Measurements from ENCODE around the gene SNAP91. TPM values are rescaled to one million over a fixed set of nuclear protein-coding genes. Genes with fewer than 3 reads are reported as not detected.

Gene SNAP91
- polyA plus RNA-seq, 1 donor from 2014 or later = 88.6 TPM

DNA sequence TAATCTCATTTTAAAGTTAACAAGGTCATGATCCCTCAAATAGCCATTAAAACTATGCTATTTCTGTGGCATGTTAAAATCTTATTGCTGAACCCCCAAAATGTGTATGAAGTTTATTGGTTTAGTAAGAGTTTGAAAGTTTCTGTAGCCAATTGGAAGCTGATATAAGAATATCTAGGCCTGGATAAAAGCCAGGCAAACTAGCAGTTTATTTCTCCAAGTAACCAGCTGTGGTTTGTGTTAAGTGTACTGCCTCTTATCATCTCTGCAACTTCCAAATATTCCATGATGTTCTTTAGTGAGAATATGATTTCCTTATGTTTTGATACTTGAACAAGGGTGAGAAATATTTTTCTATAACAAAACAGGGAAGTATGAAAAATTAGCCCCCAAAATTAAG lies 119.8 kb downstream of the SNAP91 start:
- Histone ChIP-seq H2AFZ (ENCODE audit: low read depth, low read length) (no peak overlapping the region), H3K4me3 (ENCODE audit: low read length) (no peak overlapping the region), H3K27me3 (ENCODE audit: insufficient read depth, low read depth, low read length) (no peaks in the 10 kb centered on the region), H3K9me3 (ENCODE audit: low read length) (no peaks in the 10 kb centered on the region), H3F3A (ENCODE audit: insufficient read depth, low read length, poor library complexity, severe bottlenecking) (no peaks in the 10 kb centered on the region), H3K4me2 (ENCODE audit: low read length) (no peak overlapping the region), H3K36me3 (ENCODE audit: insufficient read depth, low read length) (peaks cover 16% of the 10 kb centered on the region), H3K27ac (ENCODE audit: low read length) (no peak overlapping the region), H3K9me2 (ENCODE audit: insufficient read depth, low read length) (no peaks in the 10 kb centered on the region), H4K20me1 (ENCODE audit: insufficient read depth) (no peaks in the 10 kb centered on the region), H3K79me2 (replicated peaks; ENCODE audit: insufficient read depth, low read length) (no peaks in the 10 kb centered on the region), H3K9ac (ENCODE audit: low read length) (no peak overlapping the region)
- no peak for TF ChIP-seq EP300 (conservative IDR thresholded peaks at IDR 0.05; ENCODE audit: poor library complexity, severe bottlenecking)
- TF ChIP-seq TAF1 (IDR thresholded peaks at IDR 0.05; ENCODE audit: low read depth) = no peak
- TF ChIP-seq SMC3 (conservative IDR thresholded peaks at IDR 0.05; ENCODE audit: poor library complexity) = no peak
- TF ChIP-seq, protein P1, sequence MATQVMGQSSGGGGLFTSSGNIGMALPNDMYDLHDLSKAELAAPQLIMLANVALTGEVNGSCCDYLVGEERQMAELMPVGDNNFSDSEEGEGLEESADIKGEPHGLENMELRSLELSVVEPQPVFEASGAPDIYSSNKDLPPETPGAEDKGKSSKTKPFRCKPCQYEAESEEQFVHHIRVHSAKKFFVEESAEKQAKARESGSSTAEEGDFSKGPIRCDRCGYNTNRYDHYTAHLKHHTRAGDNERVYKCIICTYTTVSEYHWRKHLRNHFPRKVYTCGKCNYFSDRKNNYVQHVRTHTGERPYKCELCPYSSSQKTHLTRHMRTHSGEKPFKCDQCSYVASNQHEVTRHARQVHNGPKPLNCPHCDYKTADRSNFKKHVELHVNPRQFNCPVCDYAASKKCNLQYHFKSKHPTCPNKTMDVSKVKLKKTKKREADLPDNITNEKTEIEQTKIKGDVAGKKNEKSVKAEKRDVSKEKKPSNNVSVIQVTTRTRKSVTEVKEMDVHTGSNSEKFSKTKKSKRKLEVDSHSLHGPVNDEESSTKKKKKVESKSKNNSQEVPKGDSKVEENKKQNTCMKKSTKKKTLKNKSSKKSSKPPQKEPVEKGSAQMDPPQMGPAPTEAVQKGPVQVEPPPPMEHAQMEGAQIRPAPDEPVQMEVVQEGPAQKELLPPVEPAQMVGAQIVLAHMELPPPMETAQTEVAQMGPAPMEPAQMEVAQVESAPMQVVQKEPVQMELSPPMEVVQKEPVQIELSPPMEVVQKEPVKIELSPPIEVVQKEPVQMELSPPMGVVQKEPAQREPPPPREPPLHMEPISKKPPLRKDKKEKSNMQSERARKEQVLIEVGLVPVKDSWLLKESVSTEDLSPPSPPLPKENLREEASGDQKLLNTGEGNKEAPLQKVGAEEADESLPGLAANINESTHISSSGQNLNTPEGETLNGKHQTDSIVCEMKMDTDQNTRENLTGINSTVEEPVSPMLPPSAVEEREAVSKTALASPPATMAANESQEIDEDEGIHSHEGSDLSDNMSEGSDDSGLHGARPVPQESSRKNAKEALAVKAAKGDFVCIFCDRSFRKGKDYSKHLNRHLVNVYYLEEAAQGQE (IDR thresholded peaks at IDR 0.05; ENCODE audit: borderline replicate concordance) = no peak
- no peak for TF ChIP-seq MXI1 (conservative IDR thresholded peaks at IDR 0.05; ENCODE audit: poor library complexity, severe bottlenecking)
- TF ChIP-seq, protein P2, sequence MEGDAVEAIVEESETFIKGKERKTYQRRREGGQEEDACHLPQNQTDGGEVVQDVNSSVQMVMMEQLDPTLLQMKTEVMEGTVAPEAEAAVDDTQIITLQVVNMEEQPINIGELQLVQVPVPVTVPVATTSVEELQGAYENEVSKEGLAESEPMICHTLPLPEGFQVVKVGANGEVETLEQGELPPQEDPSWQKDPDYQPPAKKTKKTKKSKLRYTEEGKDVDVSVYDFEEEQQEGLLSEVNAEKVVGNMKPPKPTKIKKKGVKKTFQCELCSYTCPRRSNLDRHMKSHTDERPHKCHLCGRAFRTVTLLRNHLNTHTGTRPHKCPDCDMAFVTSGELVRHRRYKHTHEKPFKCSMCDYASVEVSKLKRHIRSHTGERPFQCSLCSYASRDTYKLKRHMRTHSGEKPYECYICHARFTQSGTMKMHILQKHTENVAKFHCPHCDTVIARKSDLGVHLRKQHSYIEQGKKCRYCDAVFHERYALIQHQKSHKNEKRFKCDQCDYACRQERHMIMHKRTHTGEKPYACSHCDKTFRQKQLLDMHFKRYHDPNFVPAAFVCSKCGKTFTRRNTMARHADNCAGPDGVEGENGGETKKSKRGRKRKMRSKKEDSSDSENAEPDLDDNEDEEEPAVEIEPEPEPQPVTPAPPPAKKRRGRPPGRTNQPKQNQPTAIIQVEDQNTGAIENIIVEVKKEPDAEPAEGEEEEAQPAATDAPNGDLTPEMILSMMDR (IDR thresholded peaks at IDR 0.05; ENCODE audit: poor library complexity, severe bottlenecking) = no peak
- TF ChIP-seq EZH2 (IDR thresholded peaks at IDR 0.05; ENCODE audit: borderline replicate concordance, insufficient read depth, low read length, poor library complexity, severe bottlenecking) = no peak
- no peak for TF ChIP-seq POLR2AphosphoS5 (IDR thresholded peaks at IDR 0.05)
- TF ChIP-seq RAD21 (conservative IDR thresholded peaks at IDR 0.05) = no peak

DNA sequence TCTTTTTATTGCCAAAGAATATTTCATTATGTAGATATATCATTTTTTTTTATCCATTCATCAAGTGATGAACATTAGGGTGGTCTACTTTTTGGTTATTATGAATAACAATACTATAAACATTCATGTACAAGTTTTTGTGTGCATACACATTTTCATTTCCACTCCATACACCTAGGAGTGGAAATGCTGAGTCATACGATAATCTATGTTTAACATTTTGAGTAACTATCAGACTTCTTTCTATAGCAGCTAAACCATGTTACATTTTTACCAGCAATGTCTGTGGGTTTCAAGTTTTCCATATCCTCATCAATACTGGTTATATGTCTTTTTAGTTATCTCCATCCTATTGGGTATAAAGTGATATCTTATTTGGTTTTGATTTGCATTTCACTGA lies 130.8 kb downstream of the SNAP91 start:
- no peak overlapping the region for H3K27ac ChIP-seq (ENCODE audit: low read length)
- no peak overlapping the region for H3K4me3 ChIP-seq (ENCODE audit: low read length)
- no peaks in the 10 kb centered on the region for H3K27me3 ChIP-seq (ENCODE audit: insufficient read depth, low read depth, low read length)
- H3K9me3 ChIP-seq (ENCODE audit: low read length) = no peaks in the 10 kb centered on the region
- H4K20me1 ChIP-seq (ENCODE audit: insufficient read depth) = no peaks in the 10 kb centered on the region
- no peak for TF ChIP-seq RAD21 (conservative IDR thresholded peaks at IDR 0.05)
- TF ChIP-seq, protein P1 (IDR thresholded peaks at IDR 0.05; ENCODE audit: borderline replicate concordance) = no peak
- TF ChIP-seq, protein P2 (IDR thresholded peaks at IDR 0.05; ENCODE audit: poor library complexity, severe bottlenecking) = no peak
- no peak for TF ChIP-seq MXI1 (conservative IDR thresholded peaks at IDR 0.05; ENCODE audit: poor library complexity, severe bottlenecking)
- TF ChIP-seq EP300 (conservative IDR thresholded peaks at IDR 0.05; ENCODE audit: poor library complexity, severe bottlenecking) = no peak
- no peak for TF ChIP-seq POLR2AphosphoS5 (IDR thresholded peaks at IDR 0.05)
- TF ChIP-seq SMC3 (conservative IDR thresholded peaks at IDR 0.05; ENCODE audit: poor library complexity) = no peak
- TF ChIP-seq EZH2 (IDR thresholded peaks at IDR 0.05; ENCODE audit: borderline replicate concordance, insufficient read depth, low read length, poor library complexity, severe bottlenecking) = no peak
- no peak for TF ChIP-seq TAF1 (IDR thresholded peaks at IDR 0.05; ENCODE audit: low read depth)
- H3F3A ChIP-seq (ENCODE audit: insufficient read depth, low read length, poor library complexity, severe bottlenecking) = no peaks in the 10 kb centered on the region
- peaks cover 42% of the 10 kb centered on the region for H3K36me3 ChIP-seq (ENCODE audit: insufficient read depth, low read length)
- H2AFZ ChIP-seq (ENCODE audit: low read depth, low read length) = no peak overlapping the region
- H3K9ac ChIP-seq (ENCODE audit: low read length) = no peak overlapping the region
- no peak overlapping the region for H3K4me2 ChIP-seq (ENCODE audit: low read length)
- H3K9me2 ChIP-seq (ENCODE audit: insufficient read depth, low read length) = no peaks in the 10 kb centered on the region
- H3K79me2 ChIP-seq (replicated peaks; ENCODE audit: insufficient read depth, low read length) = no peaks in the 10 kb centered on the region
